ENCODE measurements around the gene KLHL36.

Gene KLHL36

GRCh38 chr16:84647828-84648594, at the start of gene KLHL36:
Gene KLHL36, plus strand, starts transcription at chr16:84648511. Its CDS starts 2,357 bp downstream, at chr16:84650868.
- ATAC-seq: peak; percentile 70
- TF ChIP-seq, protein P1, sequence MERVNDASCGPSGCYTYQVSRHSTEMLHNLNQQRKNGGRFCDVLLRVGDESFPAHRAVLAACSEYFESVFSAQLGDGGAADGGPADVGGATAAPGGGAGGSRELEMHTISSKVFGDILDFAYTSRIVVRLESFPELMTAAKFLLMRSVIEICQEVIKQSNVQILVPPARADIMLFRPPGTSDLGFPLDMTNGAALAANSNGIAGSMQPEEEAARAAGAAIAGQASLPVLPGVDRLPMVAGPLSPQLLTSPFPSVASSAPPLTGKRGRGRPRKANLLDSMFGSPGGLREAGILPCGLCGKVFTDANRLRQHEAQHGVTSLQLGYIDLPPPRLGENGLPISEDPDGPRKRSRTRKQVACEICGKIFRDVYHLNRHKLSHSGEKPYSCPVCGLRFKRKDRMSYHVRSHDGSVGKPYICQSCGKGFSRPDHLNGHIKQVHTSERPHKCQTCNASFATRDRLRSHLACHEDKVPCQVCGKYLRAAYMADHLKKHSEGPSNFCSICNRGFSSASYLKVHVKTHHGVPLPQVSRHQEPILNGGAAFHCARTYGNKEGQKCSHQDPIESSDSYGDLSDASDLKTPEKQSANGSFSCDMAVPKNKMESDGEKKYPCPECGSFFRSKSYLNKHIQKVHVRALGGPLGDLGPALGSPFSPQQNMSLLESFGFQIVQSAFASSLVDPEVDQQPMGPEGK (CRISPR knock-in tag; IDR thresholded peaks at IDR 0.05; ENCODE audit: borderline replicate concordance): no peak
- TF ChIP-seq OSR1 (CRISPR knock-in tag; IDR thresholded peaks at IDR 0.05): no peak
- TF ChIP-seq GLIS3 (CRISPR knock-in tag; IDR thresholded peaks at IDR 0.05): no peak
- TF ChIP-seq ZC3H10 (CRISPR knock-in tag; IDR thresholded peaks at IDR 0.05): no peak
- 0 out of 2 replicates have a peak, but pooled peaks have one; percentile 29 for TF ChIP-seq TSHZ2 (CRISPR knock-in tag; IDR thresholded peaks at IDR 0.05)
- no peak for TF ChIP-seq ZNF8 (CRISPR knock-in tag; IDR thresholded peaks at IDR 0.05)
- TF ChIP-seq PPARA (CRISPR knock-in tag; IDR thresholded peaks at IDR 0.05; ENCODE audit: borderline replicate concordance): no peak

- TF ChIP-seq ZFP3 (CRISPR knock-in tag; IDR thresholded peaks at IDR 0.05) (0 out of 2 replicates have a peak, but pooled peaks have one; percentile 29), BACH2 (CRISPR knock-in tag; IDR thresholded peaks at IDR 0.05; ENCODE audit: borderline replicate concordance) (no peak)
- ATAC-seq: peak; percentile 66
Measured at GRCh38 chr16:84599521-84600202, 48.6 kb upstream of the KLHL36 start.

DNA sequence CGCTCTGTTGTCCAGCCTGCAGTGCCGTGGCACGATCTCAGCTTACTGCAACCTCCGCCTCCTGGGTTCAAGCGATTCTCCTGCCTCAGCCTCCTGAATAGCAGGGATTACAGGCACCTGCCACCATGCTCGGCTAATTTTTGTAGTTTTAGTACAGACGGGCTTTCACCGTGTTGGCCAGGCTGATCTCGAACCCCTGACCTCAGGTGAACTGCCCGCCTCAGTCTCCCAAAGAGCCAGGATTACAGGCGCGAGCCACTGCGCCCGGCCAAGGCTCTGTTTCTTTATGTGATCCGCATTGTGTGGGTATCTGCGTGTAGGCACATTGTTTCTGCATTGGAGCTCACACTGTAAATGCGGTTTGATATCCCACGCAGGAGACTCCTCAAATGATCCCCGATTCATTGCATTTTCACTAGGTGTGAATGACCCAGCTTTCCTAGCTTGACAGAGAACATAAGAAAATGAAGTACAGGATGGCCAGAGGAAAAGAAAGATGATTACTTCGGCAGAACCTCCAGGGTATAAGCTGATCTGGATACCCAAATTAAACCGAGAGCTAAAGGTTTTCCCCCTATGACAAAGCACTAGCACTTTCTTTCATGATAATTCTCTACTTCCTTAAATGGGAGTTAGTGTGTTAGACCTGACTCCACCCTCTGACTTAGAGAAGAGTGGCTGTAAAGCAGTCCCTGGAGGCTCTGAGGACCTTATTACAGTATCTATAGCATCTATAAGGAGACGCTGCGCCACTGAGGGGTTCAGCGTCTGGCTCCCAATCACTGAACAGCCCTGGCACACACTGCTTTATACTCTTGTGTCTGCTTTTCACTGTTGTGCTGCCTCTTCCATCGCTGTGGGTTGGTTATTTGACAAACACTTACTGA, 47.7 kb upstream of the KLHL36 start:
- ATAC-seq: no peak
- no peak for TF ChIP-seq CSDC2 (CRISPR knock-in tag; IDR thresholded peaks at IDR 0.05)
- TF ChIP-seq RARB (CRISPR knock-in tag; IDR thresholded peaks at IDR 0.05): no peak
- no peak for TF ChIP-seq ZFP30 (CRISPR knock-in tag; IDR thresholded peaks at IDR 0.05)
- no peak for TF ChIP-seq ISL1 (CRISPR knock-in tag; IDR thresholded peaks at IDR 0.05)
- TF ChIP-seq CSRNP3 (CRISPR knock-in tag; IDR thresholded peaks at IDR 0.05): no peak
- no peak for TF ChIP-seq BACH2 (CRISPR knock-in tag; IDR thresholded peaks at IDR 0.05; ENCODE audit: borderline replicate concordance)
- TF ChIP-seq, protein P2, sequence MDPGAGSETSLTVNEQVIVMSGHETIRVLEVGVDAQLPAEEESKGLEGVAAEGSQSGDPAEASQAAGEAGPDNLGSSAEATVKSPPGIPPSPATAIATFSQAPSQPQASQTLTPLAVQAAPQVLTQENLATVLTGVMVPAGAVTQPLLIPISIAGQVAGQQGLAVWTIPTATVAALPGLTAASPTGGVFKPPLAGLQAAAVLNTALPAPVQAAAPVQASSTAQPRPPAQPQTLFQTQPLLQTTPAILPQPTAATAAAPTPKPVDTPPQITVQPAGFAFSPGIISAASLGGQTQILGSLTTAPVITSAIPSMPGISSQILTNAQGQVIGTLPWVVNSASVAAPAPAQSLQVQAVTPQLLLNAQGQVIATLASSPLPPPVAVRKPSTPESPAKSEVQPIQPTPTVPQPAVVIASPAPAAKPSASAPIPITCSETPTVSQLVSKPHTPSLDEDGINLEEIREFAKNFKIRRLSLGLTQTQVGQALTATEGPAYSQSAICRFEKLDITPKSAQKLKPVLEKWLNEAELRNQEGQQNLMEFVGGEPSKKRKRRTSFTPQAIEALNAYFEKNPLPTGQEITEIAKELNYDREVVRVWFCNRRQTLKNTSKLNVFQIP (CRISPR knock-in tag; IDR thresholded peaks at IDR 0.05; ENCODE audit: borderline replicate concordance, low read depth): no peak
- TF ChIP-seq, protein P1 (CRISPR knock-in tag; IDR thresholded peaks at IDR 0.05; ENCODE audit: borderline replicate concordance): no peak

All from SK-N-SH treated with all-trans-retinoic acid at 6 μM for 48 hours (cell line).